ENCODE results near the gene AKAP5.
A peak's percentile ranks its signal among the peaks of the same experiment; 100 is the strongest.

Gene AKAP5

GRCh38 chr14:64465191-64465822 is at the start of gene AKAP5:
TSS of gene AKAP5 (plus strand) at chr14:64465499. CDS start at chr14:64468395, 2,896 bp downstream.
- in situ Hi-C loops (cut with HindIII; ENCODE audit: low pct_unique_long_range_greater_than_20kb, low sequenced_read_pairs) = no loop called here
- peak; percentile 59 to 75 for DNase-seq (ENCODE audit: low read depth in 1 of 2, low spot score in 1 of 2)

GRCh38 chr14:64416348-64416932 is 48.9 kb upstream of the AKAP5 start:
- in situ Hi-C loops (cut with HindIII; ENCODE audit: low pct_unique_long_range_greater_than_20kb, low sequenced_read_pairs) = no loop called here
- TF ChIP-seq JUND (IDR thresholded peaks at IDR 0.05; ENCODE audit: low read depth) = no peak
- no peak for DNase-seq (ENCODE audit: low read depth in 1 of 2, low spot score in 1 of 2)

More at GRCh38 chr14:64465191-64465822, at the start of gene AKAP5:
- TF ChIP-seq JUND (IDR thresholded peaks at IDR 0.05; ENCODE audit: low read depth) = no peak

- DNase-seq (ENCODE audit: low read depth in 1 of 2, low spot score in 1 of 2) = no peak
- no peak for TF ChIP-seq JUND (IDR thresholded peaks at IDR 0.05; ENCODE audit: low read depth)
- in situ Hi-C loops (cut with HindIII; ENCODE audit: low pct_unique_long_range_greater_than_20kb, low sequenced_read_pairs) = no loop called here
Observed at GRCh38 chr14:64417055-64417770, 48.1 kb upstream of the AKAP5 start.

- DNase-seq (ENCODE audit: low read depth in 1 of 2, low spot score in 1 of 2) = no peak
- in situ Hi-C loops (cut with HindIII; ENCODE audit: low pct_unique_long_range_greater_than_20kb, low sequenced_read_pairs) = no loop called here
- TF ChIP-seq JUND (IDR thresholded peaks at IDR 0.05; ENCODE audit: low read depth) = no peak
Observed at GRCh38 chr14:64417771-64418125, 47.6 kb upstream of the AKAP5 start.

- DNase-seq (ENCODE audit: low read depth in 1 of 2, low spot score in 1 of 2) = no peak
- no peak for TF ChIP-seq JUND (IDR thresholded peaks at IDR 0.05; ENCODE audit: low read depth)
- in situ Hi-C loops (cut with HindIII; ENCODE audit: low pct_unique_long_range_greater_than_20kb, low sequenced_read_pairs) = no loop called here
Observed at GRCh38 chr14:64419003-64419402, 46.3 kb upstream of the AKAP5 start.

- no peak for DNase-seq (ENCODE audit: low read depth in 1 of 2, low spot score in 1 of 2)
- no peak for TF ChIP-seq JUND (IDR thresholded peaks at IDR 0.05; ENCODE audit: low read depth)
- in situ Hi-C loops (cut with HindIII; ENCODE audit: low pct_unique_long_range_greater_than_20kb, low sequenced_read_pairs) = no loop called here
Observed at GRCh38 chr14:64421166-64421565, 44.1 kb upstream of the AKAP5 start.

- no peak for DNase-seq (ENCODE audit: low read depth in 1 of 2, low spot score in 1 of 2)
- in situ Hi-C loops (cut with HindIII; ENCODE audit: low pct_unique_long_range_greater_than_20kb, low sequenced_read_pairs) = no loop called here
- TF ChIP-seq JUND (IDR thresholded peaks at IDR 0.05; ENCODE audit: low read depth) = no peak
Observed at GRCh38 chr14:64422005-64422404, 43.3 kb upstream of the AKAP5 start.

GRCh38 chr14:64422756-64423155 is 42.5 kb upstream of the AKAP5 start:
- no peak for TF ChIP-seq JUND (IDR thresholded peaks at IDR 0.05; ENCODE audit: low read depth)
- DNase-seq (ENCODE audit: low read depth in 1 of 2, low spot score in 1 of 2) = no peak
- in situ Hi-C loops (cut with HindIII; ENCODE audit: low pct_unique_long_range_greater_than_20kb, low sequenced_read_pairs) = no loop called here

GRCh38 chr14:64423987-64424386 is 41.3 kb upstream of the AKAP5 start:
- no peak for TF ChIP-seq JUND (IDR thresholded peaks at IDR 0.05; ENCODE audit: low read depth)

GRCh38 chr14:64434528-64434927 is 30.8 kb upstream of the AKAP5 start:
- TF ChIP-seq JUND (IDR thresholded peaks at IDR 0.05; ENCODE audit: low read depth) = no peak
- no peak for DNase-seq (ENCODE audit: low read depth in 1 of 2, low spot score in 1 of 2)
- in situ Hi-C loops (cut with HindIII; ENCODE audit: low pct_unique_long_range_greater_than_20kb, low sequenced_read_pairs) = no loop called here

More at GRCh38 chr14:64423987-64424386, 41.3 kb upstream of the AKAP5 start:
- DNase-seq (ENCODE audit: low read depth in 1 of 2, low spot score in 1 of 2) = no peak
- in situ Hi-C loops (cut with HindIII; ENCODE audit: low pct_unique_long_range_greater_than_20kb, low sequenced_read_pairs) = no loop called here

GRCh38 chr14:64438181-64438841 is 27.0 kb upstream of the AKAP5 start:
- no peak for TF ChIP-seq JUND (IDR thresholded peaks at IDR 0.05; ENCODE audit: low read depth)

GRCh38 chr14:64439141-64439540 is 26.2 kb upstream of the AKAP5 start:
- DNase-seq (ENCODE audit: low read depth in 1 of 2, low spot score in 1 of 2) = no peak
- in situ Hi-C loops (cut with HindIII; ENCODE audit: low pct_unique_long_range_greater_than_20kb, low sequenced_read_pairs) = no loop called here
- TF ChIP-seq JUND (IDR thresholded peaks at IDR 0.05; ENCODE audit: low read depth) = no peak

More at GRCh38 chr14:64438181-64438841, 27.0 kb upstream of the AKAP5 start:
- in situ Hi-C loops (cut with HindIII; ENCODE audit: low pct_unique_long_range_greater_than_20kb, low sequenced_read_pairs) = no loop called here
- no peak for DNase-seq (ENCODE audit: low read depth in 1 of 2, low spot score in 1 of 2)

GRCh38 chr14:64440494-64440893 is 24.8 kb upstream of the AKAP5 start:
- in situ Hi-C loops (cut with HindIII; ENCODE audit: low pct_unique_long_range_greater_than_20kb, low sequenced_read_pairs) = no loop called here
- DNase-seq (ENCODE audit: low read depth in 1 of 2, low spot score in 1 of 2) = no peak
- TF ChIP-seq JUND (IDR thresholded peaks at IDR 0.05; ENCODE audit: low read depth) = no peak
